ENCODE measurements around the gene MACIR.

Gene MACIR

DNA sequence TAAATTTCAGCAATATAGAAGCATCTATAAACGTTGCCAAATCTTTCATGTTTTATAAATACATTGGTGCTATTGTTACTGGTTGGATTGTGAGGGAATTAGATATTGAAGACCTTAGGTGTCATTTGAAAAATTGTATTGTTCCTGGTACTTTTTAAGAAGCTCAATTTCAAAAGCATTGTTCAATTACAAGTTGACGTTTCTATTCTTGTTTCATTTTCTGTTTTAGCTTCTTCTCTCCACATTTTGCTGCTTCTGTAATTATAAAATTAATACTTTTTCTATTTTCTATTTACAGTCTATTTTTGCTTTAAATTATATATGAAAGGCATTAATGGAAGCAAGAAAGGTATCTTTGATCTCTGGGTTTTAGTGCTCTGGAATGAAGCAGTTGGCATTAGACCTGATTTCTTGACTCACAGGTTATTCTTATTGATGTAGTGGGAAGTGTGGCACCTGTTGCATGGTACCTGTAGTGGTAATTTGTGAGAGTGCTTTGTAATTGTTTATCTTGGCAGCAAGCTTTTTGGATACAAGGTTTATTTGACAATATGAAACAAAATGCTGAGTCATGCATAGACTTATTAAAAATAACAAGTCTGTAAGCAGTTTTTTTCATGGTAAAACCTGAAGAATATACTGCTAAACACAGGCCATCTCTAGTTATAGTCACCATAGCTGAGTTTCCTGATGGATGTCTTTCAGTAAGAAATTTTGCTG is 13.2 kb downstream of the MACIR start:
- Histone ChIP-seq H3K27ac (ENCODE audit: low read length) (no peak overlapping the region), H3K4me1 (ENCODE audit: control insufficient read depth, low read depth, low read length) (peaks cover 5% of the 10 kb centered on the region), H3K4me3 (ENCODE audit: low read length) (no peak overlapping the region), H3K36me3 (ENCODE audit: control insufficient read depth, low read depth, low read length) (peaks cover 23% of the 10 kb centered on the region), H3K27me3 (ENCODE audit: control insufficient read depth, insufficient read depth, low read length) (no peaks in the 10 kb centered on the region), H3K9ac (ENCODE audit: low read length) (no peak overlapping the region), H3K9me3 (ENCODE audit: control insufficient read depth, low read depth, low read length) (no peaks in the 10 kb centered on the region)

DNA sequence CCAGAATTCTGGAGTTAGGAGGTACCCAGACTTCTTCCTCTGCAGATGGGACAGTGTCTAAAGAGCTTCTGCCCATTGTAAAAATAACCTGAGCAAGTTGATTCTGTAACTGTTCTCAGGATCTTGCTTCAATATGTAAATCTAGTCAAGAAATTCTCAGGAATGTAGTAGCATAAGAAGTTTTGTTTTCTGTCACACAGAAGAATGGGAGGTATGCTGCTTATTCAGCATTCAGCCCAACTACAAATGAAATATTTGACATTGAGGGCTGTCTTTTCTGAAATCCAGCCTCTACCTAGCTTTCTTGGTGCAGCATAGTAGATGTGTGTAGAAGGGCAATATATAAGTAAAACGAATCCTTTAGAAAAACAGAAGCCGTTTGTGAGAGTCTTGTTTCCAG is 13.8 kb downstream of the MACIR start:
- Histone ChIP-seq H3K9me3 (ENCODE audit: control insufficient read depth, low read depth, low read length) (no peaks in the 10 kb centered on the region), H3K27me3 (ENCODE audit: control insufficient read depth, insufficient read depth, low read length) (no peaks in the 10 kb centered on the region), H3K4me3 (ENCODE audit: low read length) (no peak overlapping the region), H3K9ac (ENCODE audit: low read length) (no peak overlapping the region), H3K27ac (ENCODE audit: low read length) (no peak overlapping the region), H3K36me3 (ENCODE audit: control insufficient read depth, low read depth, low read length) (peaks cover 22% of the 10 kb centered on the region), H3K4me1 (ENCODE audit: control insufficient read depth, low read depth, low read length) (peaks cover 5% of the 10 kb centered on the region)

DNA sequence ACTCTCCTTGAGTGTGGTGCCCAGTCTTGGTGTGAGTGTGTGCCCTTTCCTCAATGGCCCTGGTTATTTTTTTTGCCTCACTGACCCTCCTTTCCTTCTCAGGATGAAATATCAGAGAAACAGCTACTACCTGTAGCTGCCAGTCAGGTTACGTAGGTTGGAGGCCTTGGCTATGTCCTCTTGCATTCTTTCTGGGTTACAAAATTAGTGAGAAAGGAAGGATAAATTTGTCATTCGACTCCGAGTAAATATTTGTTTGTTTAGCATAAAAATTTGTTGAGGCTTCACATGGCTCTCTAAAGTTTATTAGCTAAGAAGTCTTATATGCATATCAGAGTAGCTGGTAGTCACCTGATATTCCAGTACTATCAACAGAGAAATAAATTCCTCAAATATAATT is 15.4 kb downstream of the MACIR start:
- H3K9me3 ChIP-seq (ENCODE audit: control insufficient read depth, low read depth, low read length) = no peaks in the 10 kb centered on the region
- peaks cover 5% of the 10 kb centered on the region for H3K4me1 ChIP-seq (ENCODE audit: control insufficient read depth, low read depth, low read length)
- no peaks in the 10 kb centered on the region for H3K27me3 ChIP-seq (ENCODE audit: control insufficient read depth, insufficient read depth, low read length)
- H3K4me3 ChIP-seq (ENCODE audit: low read length) = no peak overlapping the region
- no peak overlapping the region for H3K9ac ChIP-seq (ENCODE audit: low read length)
- H3K36me3 ChIP-seq (ENCODE audit: control insufficient read depth, low read depth, low read length) = peaks cover 23% of the 10 kb centered on the region
- no peak overlapping the region for H3K27ac ChIP-seq (ENCODE audit: low read length)

DNA sequence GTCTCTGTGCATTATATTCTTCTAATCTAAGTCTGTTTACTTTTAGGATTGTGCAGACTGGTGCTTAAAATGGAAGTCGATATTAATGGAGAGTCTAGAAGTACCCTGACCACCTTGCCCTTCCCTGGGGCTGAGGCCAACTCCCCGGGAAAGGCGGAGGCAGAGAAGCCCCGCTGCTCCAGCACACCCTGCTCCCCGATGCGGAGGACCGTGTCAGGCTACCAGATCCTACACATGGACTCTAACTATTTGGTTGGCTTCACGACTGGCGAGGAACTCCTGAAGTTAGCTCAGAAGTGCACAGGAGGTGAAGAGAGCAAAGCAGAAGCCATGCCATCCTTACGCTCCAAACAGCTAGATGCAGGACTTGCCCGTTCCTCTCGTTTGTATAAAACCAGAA is 17.3 kb downstream of the MACIR start:
- Histone ChIP-seq H3K9ac (ENCODE audit: low read length) (no peak overlapping the region), H3K4me1 (ENCODE audit: control insufficient read depth, low read depth, low read length) (peaks cover 5% of the 10 kb centered on the region), H3K36me3 (ENCODE audit: control insufficient read depth, low read depth, low read length) (peaks cover 23% of the 10 kb centered on the region), H3K27ac (ENCODE audit: low read length) (no peak overlapping the region), H3K27me3 (ENCODE audit: control insufficient read depth, insufficient read depth, low read length) (no peaks in the 10 kb centered on the region), H3K9me3 (ENCODE audit: control insufficient read depth, low read depth, low read length) (no peaks in the 10 kb centered on the region), H3K4me3 (ENCODE audit: low read length) (no peak overlapping the region)

DNA sequence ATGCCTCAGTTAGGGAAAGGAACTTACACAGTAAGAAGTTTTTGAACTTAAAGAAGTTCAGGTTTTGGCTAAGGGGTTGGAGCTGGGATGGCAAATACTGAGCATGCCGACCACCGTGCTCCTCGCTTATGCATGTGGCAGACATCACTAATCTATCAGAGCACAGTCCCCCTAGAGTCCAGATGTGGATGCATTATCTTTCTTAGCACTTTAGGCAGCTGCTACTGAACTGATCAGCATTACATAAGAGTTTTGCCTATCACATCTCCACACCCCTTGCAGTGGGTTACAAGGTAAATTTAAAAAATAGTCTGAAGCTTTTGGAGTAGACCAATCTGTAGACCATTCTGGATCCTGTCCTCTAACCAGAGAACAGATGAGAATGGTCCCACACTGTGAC is 22.4 kb downstream of the MACIR start:
- no peaks in the 10 kb centered on the region for H3K9me3 ChIP-seq (ENCODE audit: control insufficient read depth, low read depth, low read length)
- H3K27me3 ChIP-seq (ENCODE audit: control insufficient read depth, insufficient read depth, low read length) = no peaks in the 10 kb centered on the region
- no peaks in the 10 kb centered on the region for H3K4me1 ChIP-seq (ENCODE audit: control insufficient read depth, low read depth, low read length)
- H3K4me3 ChIP-seq (ENCODE audit: low read length) = no peak overlapping the region
- no peak overlapping the region for H3K9ac ChIP-seq (ENCODE audit: low read length)
- H3K27ac ChIP-seq (ENCODE audit: low read length) = no peak overlapping the region
- peaks cover 18% of the 10 kb centered on the region for H3K36me3 ChIP-seq (ENCODE audit: control insufficient read depth, low read depth, low read length)

DNA sequence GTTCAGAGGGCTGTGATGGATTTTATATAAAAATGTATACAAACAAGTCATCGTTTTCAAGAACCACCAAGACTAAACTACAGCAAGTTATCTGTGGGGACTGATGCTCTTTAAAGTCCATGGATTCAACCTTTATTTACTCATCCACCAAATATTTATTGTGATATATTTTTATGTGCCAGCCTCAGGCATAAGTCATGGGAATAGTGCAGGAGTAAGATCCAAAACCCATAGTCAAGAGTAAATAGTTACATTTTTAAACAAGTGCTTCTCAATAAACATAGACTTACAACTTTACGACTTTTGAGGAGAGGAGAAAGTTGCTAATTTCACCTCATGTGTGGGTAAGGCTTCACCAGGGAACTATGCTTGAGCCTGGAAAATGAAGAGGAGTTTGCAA is 24.6 kb downstream of the MACIR start:
- no peak overlapping the region for H3K4me3 ChIP-seq (ENCODE audit: low read length)
- H3K9ac ChIP-seq (ENCODE audit: low read length) = no peak overlapping the region
- H3K27me3 ChIP-seq (ENCODE audit: control insufficient read depth, insufficient read depth, low read length) = no peaks in the 10 kb centered on the region
- no peaks in the 10 kb centered on the region for H3K36me3 ChIP-seq (ENCODE audit: control insufficient read depth, low read depth, low read length)
- no peaks in the 10 kb centered on the region for H3K4me1 ChIP-seq (ENCODE audit: control insufficient read depth, low read depth, low read length)
- no peaks in the 10 kb centered on the region for H3K9me3 ChIP-seq (ENCODE audit: control insufficient read depth, low read depth, low read length)
- H3K27ac ChIP-seq (ENCODE audit: low read length) = no peak overlapping the region

DNA sequence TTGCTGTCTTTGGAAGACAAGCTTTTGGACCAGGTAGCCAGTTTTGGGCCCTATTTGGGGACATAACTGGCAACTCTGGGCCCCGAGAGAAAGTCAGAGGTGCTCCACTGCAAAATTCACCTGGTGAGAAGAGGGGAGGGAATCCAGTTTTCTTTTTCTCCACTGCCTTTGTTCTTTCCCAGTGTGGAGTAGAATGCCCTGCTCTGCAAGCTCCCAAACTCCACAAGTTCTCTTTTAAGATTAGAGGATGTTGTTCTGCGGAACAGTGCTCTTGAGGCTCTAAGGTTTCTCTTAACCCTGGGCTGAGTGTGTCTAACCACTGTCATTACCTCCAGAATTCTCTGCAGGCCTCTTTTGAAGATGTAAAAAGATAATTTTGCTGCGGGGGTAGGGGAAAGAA is 25.3 kb downstream of the MACIR start:
- Histone ChIP-seq H3K27ac (ENCODE audit: low read length) (no peak overlapping the region), H3K9ac (ENCODE audit: low read length) (no peak overlapping the region), H3K36me3 (ENCODE audit: control insufficient read depth, low read depth, low read length) (no peaks in the 10 kb centered on the region), H3K4me1 (ENCODE audit: control insufficient read depth, low read depth, low read length) (no peaks in the 10 kb centered on the region), H3K27me3 (ENCODE audit: control insufficient read depth, insufficient read depth, low read length) (no peaks in the 10 kb centered on the region), H3K9me3 (ENCODE audit: control insufficient read depth, low read depth, low read length) (no peaks in the 10 kb centered on the region), H3K4me3 (ENCODE audit: low read length) (no peak overlapping the region)

DNA sequence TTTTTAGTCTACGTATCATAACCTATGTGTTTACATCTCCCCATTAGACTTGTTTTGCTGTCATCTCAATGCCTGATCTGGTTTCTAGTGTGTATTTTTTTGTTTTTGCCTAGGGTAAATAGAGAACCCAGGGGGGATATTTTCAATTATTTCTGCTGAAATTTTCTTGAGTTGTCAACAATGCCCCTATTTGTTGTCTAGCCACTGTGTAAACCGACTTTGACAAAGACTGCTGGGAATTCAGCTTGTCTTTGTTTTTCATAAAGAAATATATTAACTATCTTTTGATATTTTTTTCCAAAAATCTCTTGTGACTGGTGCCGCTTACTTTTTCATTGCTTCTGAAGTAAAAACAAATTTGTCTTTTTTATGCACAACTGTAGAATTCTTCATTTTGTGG is 28.1 kb downstream of the MACIR start:
- no peaks in the 10 kb centered on the region for H3K27me3 ChIP-seq (ENCODE audit: control insufficient read depth, insufficient read depth, low read length)
- no peaks in the 10 kb centered on the region for H3K36me3 ChIP-seq (ENCODE audit: control insufficient read depth, low read depth, low read length)
- no peaks in the 10 kb centered on the region for H3K9me3 ChIP-seq (ENCODE audit: control insufficient read depth, low read depth, low read length)
- no peaks in the 10 kb centered on the region for H3K4me1 ChIP-seq (ENCODE audit: control insufficient read depth, low read depth, low read length)
- H3K9ac ChIP-seq (ENCODE audit: low read length) = no peak overlapping the region
- no peak overlapping the region for H3K27ac ChIP-seq (ENCODE audit: low read length)
- no peak overlapping the region for H3K4me3 ChIP-seq (ENCODE audit: low read length)

DNA sequence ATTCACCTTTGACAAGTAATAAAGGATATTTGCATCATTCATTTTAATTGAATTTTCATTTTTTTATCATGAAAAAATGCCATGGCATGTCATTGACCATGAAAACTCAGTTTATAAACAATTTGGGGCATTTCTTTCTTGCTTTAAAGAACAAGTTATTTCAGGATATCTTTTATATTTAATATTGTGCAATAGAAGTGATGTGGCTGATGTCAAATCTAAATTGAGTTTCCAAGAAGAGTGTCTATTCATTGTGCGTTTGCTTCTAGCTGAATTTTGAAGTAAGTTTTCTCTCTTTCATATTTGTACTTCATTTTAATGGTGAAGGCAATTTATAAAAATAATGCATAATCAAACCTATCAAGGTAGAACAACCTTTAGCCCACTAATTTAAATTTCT is 30.5 kb downstream of the MACIR start:
- no peak overlapping the region for H3K4me3 ChIP-seq (ENCODE audit: low read length)
- no peaks in the 10 kb centered on the region for H3K4me1 ChIP-seq (ENCODE audit: control insufficient read depth, low read depth, low read length)
- no peak overlapping the region for H3K27ac ChIP-seq (ENCODE audit: low read length)
- H3K9me3 ChIP-seq (ENCODE audit: control insufficient read depth, low read depth, low read length) = no peaks in the 10 kb centered on the region
- H3K9ac ChIP-seq (ENCODE audit: low read length) = no peak overlapping the region
- H3K27me3 ChIP-seq (ENCODE audit: control insufficient read depth, insufficient read depth, low read length) = no peaks in the 10 kb centered on the region
- no peaks in the 10 kb centered on the region for H3K36me3 ChIP-seq (ENCODE audit: control insufficient read depth, low read depth, low read length)

DNA sequence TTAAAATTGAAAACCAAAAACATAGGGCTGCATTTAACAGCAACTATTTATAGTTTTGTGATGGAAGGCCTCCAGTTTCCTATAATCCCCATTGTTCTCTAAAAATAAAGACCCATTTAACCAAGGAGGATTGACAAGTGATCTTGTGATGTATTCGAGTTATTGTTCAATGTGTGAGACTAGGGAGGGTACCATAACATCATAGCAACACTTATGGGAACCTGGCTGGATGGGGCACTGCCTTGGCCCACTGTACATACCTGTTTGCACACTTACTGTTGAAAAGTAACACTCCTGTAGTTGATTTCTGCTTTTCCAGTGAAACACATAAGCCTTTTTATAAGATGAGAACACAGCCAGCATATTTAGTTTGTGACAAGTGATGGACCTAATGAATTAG is 32.3 kb downstream of the MACIR start:
- Histone ChIP-seq H3K36me3 (ENCODE audit: control insufficient read depth, low read depth, low read length) (no peaks in the 10 kb centered on the region), H3K9ac (ENCODE audit: low read length) (no peak overlapping the region), H3K27me3 (ENCODE audit: control insufficient read depth, insufficient read depth, low read length) (no peaks in the 10 kb centered on the region), H3K4me3 (ENCODE audit: low read length) (no peak overlapping the region), H3K4me1 (ENCODE audit: control insufficient read depth, low read depth, low read length) (no peaks in the 10 kb centered on the region), H3K27ac (ENCODE audit: low read length) (no peak overlapping the region), H3K9me3 (ENCODE audit: control insufficient read depth, low read depth, low read length) (no peaks in the 10 kb centered on the region)

DNA sequence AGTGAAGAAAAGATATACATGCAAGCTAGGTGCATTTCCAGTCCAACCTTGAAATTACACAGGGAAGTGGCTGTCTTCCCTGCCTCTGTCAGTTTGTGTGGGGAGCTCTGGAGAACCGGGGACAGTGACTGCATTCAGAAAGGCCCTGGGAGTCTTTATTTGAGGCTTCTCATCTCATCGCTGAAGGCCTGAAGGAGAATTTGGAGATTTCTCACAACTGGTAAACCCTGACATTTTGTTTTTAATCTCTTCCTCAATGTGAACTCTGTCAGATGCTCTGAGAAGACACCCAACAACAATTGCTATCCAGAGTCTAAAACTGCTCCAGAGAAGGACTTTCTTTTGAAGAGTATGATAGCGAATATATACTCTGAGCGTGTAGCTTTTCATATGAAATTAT is 33.0 kb downstream of the MACIR start:
- no peaks in the 10 kb centered on the region for H3K9me3 ChIP-seq (ENCODE audit: control insufficient read depth, low read depth, low read length)
- H3K27ac ChIP-seq (ENCODE audit: low read length) = no peak overlapping the region
- H3K36me3 ChIP-seq (ENCODE audit: control insufficient read depth, low read depth, low read length) = no peaks in the 10 kb centered on the region
- H3K4me3 ChIP-seq (ENCODE audit: low read length) = no peak overlapping the region
- H3K27me3 ChIP-seq (ENCODE audit: control insufficient read depth, insufficient read depth, low read length) = no peaks in the 10 kb centered on the region
- H3K9ac ChIP-seq (ENCODE audit: low read length) = no peak overlapping the region
- no peaks in the 10 kb centered on the region for H3K4me1 ChIP-seq (ENCODE audit: control insufficient read depth, low read depth, low read length)

DNA sequence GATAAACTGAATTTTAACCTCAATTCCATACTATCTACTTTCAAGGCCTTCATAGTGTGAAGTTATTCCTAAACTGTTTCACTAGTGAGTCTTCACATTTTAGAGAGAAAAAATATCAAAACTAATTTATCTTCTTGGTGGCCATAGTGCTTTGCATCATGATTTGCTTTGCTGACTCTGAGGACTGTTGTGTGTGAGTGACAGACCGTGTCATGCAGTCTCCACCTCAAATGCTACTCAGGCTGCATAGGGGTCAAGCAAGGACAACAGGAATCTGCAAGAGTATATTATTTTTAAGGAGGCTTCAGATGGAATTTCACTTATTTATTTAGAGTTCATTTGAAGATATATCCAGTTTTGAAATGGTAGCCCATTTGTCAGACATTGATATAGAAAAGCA is 34.5 kb downstream of the MACIR start:
- no peaks in the 10 kb centered on the region for H3K9me3 ChIP-seq (ENCODE audit: control insufficient read depth, low read depth, low read length)
- no peak overlapping the region for H3K27ac ChIP-seq (ENCODE audit: low read length)
- H3K36me3 ChIP-seq (ENCODE audit: control insufficient read depth, low read depth, low read length) = no peaks in the 10 kb centered on the region
- no peak overlapping the region for H3K9ac ChIP-seq (ENCODE audit: low read length)
- no peaks in the 10 kb centered on the region for H3K27me3 ChIP-seq (ENCODE audit: control insufficient read depth, insufficient read depth, low read length)
- H3K4me1 ChIP-seq (ENCODE audit: control insufficient read depth, low read depth, low read length) = peaks cover under 1% of the 10 kb centered on the region
- no peak overlapping the region for H3K4me3 ChIP-seq (ENCODE audit: low read length)
